ENCODE measurements around the gene LRMDA.

LRMDA gene

DNA sequence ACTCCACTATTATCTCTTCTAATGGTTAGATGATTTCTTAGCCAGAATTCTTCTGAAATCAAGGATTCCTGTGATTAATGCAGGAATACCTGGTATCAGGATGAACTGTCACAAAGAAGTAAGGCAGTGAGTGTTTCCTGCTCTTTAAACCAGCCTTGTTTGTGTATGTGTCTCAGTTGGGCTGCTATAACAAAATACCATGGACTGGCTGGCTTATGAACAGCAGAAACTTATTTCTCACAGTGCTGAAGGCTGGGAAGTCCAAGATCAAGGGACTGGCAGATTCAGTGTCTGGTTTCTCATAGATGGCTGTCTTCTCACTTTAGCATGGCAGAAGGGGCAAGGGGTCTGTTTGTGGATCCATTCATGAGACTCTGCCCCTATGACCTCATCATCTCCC is 42.7 kb downstream of the LRMDA start:
- no peak for DNase-seq (ENCODE audit: low read depth, low spot score)

DNA sequence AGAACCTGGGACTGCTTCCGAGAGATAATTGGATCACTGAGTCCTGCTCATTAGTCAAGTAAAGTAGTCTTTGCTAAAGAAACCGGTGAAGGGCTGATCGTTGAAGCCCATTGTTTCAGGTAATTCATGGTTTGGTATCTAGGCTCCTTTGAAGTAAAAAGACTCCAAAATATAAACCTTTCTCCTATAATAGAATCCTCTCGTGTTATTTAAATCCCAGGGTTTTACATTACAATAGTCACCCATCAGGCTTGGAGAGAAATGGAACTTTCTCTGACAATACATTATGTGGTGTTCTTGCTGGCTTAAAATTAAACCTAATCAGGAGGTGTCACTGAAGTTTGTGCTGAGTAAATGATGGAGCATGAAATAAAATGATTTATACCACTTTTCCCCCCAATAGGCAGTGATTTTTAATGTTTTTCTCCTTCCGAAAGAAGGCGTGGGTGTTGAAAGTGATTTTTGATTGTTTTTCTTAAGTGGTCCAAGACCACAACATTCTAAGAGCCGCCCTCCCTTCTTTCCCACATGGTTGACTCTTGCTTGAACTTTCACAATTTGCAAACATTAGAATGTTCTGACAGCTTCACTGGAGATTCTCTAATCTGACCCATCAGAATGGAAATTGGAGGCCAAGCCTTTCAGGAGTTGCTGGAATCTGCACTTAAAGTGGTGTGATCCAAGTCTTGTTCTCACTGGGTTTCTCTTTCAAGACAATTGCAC is 44.2 kb downstream of the LRMDA start:
- DNase-seq (ENCODE audit: low read depth, low spot score), result no peak

DNA sequence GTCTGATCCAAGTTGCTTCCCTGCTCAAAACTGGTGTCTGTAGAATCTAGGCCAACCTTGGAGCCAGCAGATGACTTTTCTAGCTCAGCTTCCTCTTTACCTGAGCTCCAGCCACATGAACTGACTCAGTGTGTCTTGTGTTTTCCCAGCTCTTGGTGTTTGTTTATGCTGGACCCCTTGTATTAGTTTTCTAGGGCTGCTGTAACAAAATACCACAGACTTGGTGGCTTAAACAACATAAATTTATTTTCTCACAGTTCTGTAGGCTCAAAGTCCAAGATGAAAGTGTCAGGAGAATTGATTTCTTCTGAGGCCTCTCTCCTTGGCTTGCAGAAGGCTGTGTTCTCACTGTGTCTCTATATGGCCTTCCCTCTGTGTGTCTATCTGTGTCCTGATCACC is 45.1 kb downstream of the LRMDA start:
- no peak for DNase-seq (ENCODE audit: low read depth, low spot score)

DNA sequence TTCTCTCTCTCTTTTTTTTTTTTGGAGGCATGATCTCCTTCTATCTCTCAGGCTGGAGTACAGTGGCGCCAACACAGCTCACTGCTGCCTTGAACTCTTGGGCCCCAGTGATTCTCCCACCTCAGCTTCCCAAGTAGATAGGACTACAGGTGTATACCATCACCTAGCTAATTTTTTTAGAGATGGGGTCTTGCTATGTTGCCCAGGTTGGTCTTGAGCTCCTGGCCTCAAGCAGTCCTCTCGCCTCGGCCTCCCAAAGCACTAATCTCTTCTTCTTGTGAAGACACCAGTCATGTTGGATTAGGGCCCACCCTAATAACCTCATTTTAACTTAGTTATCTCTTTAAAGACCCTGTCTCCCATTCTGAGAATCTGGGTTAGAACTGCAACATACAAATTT is 45.6 kb downstream of the LRMDA start:
- no peak for DNase-seq (ENCODE audit: low read depth, low spot score)

DNA sequence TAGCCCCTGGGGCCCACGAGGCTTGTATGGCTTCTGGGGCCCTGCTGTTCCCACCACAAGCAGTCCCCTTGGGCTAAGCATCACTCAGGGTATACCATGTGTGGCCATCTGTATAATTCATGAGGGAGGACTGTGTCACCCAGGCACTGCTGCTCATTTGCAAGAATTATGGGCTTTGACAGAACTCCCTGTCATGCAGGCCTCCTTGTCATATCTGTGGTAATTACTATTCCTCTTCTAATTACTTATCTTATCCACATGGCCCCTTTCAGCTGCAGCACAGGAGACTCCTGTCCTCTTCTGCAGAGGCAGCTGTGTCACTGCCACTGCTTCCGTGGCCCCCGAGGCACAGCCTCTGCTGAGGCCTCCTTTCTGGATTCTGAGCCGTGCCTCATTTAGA is 46.3 kb downstream of the LRMDA start:
- DNase-seq (ENCODE audit: low read depth, low spot score), result no peak

DNA sequence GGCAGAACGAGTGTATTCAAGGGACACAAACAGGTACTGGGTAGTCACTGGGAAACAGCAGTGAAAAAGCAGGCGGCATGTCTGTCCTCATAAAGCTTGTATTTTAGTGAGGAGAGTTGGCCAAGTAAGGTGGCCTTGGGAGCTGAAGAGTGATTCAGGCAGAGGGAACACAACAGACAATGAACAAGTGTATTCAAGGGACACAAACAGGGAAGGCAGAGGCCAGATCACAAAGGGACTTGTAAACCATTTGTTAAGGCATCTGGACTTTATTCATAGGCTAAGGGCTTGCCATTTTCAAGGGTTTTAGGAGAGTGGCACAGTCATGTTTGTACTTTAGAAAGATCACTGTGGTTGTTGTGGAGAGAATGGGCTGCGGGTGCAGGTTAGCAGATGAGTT is 49.0 kb downstream of the LRMDA start:
- DNase-seq (ENCODE audit: low read depth, low spot score), result no peak

DNA sequence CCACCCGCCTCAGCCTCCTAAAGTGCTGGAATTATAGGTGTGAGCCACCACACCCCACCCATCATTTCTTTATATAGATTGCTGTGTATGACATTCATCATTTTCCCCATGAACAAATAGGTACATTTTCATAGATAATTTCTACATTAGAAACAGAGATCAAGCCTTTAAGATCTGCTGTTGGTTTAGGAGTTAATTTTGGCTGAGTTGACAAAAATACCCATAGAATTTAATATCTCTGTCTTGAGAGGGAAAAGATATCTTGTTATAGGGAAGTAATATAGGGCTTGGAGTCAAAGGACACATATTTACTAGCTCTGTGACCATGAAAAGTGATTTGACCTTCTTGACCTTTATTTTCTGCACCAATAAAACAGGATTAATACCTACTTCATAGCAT is 51.8 kb downstream of the LRMDA start:
- DNase-seq (ENCODE audit: low read depth, low spot score), result no peak

DNA sequence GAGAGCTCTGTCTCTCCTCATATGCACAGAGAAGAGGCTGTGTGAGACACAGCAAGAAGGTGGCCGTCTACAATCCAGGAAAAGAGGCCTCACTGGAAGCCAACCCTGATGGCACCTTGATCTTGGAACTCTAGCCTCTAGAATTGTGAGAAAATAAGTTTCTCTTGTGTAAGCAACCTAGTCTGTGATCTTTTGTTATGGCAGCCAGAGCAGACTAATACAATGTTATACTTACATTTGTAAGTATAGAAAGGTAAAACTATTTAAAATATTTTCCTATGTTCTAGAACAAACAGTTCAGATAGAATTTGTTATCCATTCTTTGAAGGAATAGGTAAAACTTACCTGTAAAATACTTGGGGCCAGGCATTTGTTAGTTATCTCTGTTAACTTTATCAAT is 53.3 kb downstream of the LRMDA start:
- DNase-seq (ENCODE audit: low read depth, low spot score), result no peak

DNA sequence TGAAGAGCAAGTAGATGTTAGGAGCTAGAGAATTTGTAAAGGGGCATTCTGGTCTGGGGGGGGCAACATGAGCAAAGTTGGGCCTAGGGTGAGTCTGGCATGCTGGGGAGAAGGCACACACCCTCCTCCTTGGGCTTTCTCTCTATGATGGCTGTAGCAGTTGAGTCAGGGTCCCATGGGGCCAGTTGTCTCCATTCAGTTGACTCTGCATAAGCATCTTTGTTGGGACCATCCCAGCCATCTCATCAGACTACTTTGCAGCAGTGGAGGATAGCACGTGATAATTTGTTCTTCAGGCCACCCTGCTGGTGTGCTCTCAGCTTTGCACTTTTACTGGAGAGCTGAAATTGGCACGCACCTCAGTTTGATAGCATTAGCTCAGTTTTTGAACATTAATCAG is 55.2 kb downstream of the LRMDA start:
- no peak for DNase-seq (ENCODE audit: low read depth, low spot score)

DNA sequence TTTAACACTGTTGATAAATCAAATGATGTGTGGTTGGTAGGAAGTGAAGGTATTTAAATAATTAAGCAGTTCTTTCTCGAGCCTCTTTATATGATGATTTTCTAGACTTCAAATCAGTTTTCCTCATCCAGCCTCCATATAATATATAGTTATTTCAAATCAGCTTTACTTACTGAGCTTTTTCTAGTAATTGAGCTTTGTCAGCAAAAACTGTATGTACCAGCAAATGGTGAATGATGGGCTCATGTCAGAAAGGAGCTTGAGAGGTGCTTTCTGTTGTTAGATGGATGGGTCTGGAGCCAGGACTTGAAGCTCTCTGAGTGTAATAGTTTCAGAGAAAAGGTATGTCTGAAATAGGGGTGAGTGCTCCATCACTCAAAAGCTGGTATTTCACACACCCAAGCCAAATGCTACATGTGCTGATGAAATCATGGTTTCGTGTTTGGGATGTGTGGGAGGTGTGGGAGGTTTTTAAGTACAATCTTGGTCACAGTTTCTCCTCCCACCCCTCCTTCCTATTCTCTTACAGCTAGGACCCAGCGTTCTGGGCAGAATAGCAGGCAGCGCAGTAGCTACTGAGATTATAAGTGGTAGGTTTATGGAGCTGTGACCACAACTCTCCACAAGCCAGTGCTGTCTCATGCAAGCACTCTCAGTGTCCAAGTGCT is 55.8 kb downstream of the LRMDA start:
- DNase-seq (ENCODE audit: low read depth, low spot score), result no peak

DNA sequence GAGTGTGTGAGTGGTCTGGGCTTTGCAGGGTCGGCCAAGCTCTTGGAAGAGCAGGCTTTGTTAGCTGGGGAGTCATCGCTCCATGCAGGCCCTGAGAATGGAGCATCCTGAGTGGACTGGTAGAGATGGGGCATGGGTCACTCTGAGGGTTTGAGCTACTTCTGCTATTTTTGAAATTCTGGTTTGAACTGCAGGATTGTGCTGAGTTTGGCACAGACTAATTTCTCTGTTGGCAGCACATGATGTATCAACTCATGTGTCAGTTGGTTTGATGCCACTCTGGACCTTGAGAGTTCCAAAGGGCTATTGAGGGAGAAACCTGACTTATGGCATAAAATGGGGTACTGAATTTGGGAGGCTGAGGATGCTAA is 56.3 kb downstream of the LRMDA start:
- DNase-seq (ENCODE audit: low read depth, low spot score), result no peak

DNA sequence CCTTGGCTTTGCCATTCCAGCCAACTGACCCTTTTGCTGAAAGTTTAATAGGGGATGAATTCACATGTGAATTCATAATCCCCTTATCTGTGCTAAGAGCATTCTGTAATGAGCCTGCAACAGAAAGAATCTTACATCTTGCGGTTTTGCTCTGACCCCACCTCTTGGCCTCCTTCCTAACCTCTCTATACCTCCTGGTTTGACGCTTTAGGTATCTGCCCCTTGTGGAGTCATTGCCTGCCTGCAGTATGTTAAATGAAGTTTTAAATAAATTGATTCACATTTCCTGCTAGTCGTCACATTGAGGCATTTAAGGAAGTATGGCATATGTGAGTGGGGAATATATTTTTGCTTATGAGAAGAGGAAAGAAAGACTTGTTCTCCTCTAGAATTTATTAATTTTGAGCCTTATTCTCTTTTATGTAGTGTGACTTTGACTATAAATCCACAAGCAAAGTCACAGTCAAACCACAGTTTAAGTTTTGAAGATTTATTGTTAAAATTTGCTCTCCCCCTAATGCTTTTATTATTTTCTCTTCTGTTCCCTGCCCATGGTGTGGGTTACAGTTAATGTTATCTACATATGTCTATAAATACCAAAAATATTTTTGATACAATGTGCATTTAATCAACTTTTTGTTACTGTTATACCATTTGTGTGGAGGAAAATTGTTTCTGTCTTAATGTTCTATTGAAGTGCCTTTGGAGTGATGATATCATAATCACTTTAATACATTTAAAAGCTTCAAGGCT is 60.9 kb downstream of the LRMDA start:
- no peak for DNase-seq (ENCODE audit: low read depth, low spot score)

DNA sequence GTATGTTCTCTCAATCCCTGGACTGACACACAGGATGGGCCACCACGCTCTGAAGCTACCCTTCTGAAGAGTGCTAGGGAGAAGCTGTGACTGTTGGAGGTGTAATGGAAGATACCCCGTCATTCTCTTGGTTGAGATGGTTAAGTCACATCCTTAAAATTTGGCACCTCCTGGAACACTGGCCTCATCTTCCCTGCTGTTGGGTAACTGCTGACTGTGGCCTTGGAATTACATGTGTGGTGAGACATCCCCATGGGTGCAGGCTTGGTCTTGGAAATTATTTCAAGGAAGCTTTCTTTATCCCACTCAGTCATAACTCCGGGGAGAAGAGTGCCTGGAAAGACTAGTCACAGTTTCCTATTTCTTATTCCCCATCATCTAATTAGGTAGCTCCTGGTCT is 62.0 kb downstream of the LRMDA start:
- no peak for DNase-seq (ENCODE audit: low read depth, low spot score)

DNA sequence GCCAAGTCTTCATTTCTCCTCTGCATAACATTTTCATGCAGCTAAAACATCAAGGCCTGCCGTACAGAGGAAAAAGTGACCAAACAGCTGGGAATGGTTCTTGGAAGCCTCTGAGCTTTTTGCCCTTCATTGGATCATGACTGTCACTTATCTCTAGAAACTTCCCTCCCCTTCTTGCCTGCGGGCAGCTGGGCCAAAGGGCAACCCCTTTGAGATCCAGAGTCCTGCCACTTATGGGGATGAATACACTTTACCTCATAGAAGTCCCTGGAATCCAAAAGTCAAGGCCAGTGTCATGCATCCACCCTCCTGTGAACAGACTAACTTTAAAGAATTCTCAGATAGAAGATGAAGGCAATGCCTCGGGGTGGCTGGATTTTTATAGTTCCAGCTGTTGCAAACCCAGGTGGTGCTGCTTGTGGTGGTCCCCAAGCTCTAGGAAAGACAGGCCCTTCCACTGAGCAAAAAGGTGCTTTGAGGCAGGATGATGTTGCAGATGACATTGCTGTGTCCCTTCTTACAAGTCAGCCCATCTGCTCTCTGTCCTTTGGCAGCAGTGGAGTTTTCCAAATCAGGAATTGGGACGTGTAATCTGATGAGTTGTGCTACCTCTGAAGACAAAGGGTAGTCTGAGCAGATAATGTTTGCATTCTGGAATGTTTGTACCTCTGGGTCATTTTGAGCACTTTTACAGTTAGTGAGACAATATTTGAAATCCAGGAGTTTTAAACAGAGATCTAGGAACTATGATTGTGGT is 64.2 kb downstream of the LRMDA start:
- no peak for DNase-seq (ENCODE audit: low read depth, low spot score)

DNA sequence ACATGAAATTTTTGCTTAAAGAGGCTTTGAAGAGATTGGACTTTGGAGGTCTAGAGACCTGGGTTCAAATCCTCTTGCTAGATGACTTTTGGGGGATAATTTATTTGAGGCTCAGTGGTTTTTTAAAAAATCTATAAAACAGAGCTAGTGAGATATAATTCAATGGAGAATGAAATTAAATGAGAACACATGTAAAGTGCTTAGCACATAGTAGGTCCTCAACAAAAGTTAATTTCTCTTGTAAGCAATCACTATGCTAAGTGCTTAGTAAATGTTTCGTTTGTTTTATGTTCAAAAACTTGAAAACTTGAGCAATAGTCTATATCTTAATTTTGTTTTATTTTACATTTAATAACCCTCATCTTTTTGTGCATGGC is 64.8 kb downstream of the LRMDA start:
- no peak for DNase-seq (ENCODE audit: low read depth, low spot score)

DNA sequence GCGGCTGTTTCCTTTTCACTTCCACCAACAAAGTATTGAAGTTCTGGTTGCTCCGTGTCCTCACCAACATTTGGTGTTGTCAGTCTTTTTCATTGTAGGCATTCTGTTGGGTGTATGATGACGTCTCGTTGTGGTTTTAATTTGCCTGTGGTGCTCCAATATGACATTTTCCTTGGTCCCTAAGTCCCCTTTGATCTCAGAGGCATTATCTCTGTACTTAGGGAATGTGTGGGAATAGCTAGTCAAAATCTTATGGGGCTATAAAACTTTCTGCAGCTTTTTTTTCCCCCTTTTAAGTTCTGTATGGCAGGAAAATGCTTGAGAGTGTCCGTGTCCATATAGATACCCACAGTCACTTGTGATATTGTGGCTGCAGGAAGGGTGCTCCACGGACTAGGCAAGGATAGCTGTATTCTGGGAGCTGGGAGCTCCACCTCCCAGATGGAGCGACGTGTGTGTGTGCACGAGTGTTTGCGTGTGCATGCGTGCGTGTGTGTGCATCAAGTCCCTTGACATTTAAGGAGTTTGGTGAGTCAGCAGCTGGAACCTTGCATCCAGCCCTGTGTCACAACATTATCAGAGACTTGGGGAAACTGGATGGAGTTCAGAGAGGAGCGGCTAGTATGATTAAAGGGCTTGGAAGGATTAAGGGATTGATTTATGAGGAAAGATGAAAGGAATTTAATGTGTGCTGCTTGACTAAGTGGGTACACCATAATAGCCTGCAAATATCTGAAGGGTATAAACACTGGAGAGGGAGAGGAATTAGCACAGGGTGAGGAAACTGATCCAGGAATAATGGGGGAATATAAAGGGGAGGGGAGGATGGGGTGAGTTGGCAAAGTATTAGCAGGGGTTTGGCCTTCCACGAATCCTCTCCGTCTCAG is 66.8 kb downstream of the LRMDA start:
- DNase-seq (ENCODE audit: low read depth, low spot score), result no peak

DNA sequence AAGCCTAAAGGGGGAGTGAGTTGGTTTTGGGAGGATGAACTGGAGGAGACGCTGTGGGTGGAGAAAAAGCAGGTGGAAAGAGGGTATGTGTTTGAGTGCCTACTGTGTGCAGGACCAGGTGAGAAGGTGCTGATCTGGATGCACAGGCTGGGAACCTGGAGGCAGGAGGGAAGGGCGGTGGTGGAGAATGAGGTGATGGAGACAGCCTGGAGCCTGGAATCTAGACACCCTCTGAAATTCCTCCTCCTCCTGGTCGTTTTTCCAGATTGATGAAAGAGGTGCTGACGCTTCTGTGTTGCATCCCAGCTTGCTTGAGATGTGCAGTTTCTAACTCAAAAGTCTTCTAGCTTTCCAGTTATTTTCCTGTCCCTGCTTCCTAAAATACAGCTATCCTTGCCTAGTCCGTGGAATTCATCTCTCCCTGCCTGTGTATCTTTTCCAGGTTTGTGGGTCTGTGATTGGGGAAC is 67.5 kb downstream of the LRMDA start:
- DNase-seq (ENCODE audit: low read depth, low spot score), result no peak

DNA sequence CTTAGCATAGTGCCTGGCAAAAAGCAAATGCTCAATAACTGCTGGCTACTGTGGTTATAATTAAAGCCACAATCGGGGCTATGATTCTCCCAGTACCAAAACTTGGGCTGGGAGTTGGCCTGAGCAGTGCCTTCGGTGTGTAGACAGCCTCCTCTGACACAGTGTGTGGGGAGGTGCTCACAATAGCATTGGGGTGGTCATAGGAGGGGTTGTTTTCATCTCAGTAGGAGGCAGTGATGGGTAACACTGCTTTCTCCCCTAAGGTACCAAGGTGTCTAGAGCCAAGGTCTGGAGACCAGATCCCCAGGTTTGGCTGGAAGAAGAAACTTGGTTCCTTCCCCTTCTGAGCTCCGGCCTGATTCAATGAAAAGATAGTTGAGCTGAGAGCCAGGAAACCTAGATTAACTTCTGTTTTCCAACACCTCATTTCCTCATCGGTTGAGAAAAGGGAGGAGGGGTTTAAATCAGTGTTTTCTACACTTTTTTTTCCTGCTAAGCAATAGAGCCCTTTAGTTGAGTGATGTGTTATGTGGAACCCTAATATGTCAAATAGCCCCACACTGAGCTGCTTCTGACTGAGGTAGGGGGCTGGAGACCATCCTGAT is 68.2 kb downstream of the LRMDA start:
- no peak for DNase-seq (ENCODE audit: low read depth, low spot score)

DNA sequence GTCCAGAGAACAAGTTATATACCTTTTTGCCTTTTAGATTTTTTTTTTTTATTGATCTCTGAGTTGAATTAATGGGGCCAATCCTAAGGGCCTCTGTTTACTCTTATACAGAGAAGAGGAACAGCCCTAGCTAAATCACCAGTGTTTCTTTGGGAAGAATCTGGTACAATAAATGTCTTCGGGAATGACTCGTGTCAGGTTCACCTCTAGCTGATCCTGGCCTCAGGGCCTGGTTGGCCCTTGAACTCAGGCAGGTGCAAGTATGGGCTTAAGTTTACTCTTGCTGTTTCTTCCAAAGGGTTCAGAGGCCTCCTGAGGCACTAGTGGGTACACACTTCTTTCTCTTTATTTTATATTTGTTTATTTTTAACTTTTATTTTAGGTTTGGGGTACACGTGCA is 71.0 kb downstream of the LRMDA start:
- no peak for DNase-seq (ENCODE audit: low read depth, low spot score)

DNA sequence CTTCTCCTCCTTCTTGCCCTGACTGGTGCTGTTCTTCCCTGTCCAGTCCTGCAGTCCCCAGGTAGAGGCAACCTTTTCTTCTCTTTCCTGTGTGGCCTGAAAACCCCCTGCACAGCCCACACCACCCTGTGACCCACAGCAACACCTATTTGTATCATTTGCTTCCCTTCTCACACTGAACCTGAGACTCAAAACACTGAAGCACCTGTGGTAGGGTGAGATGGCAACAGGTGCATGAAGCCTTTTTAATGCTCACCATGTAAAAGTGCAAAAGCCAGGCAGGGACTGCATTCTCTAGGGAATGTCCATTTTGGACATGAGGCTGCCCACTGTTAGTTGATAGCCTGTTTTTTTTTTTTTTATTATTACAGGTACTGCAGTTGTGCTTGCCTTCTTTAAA is 71.4 kb downstream of the LRMDA start:
- no peak for DNase-seq (ENCODE audit: low read depth, low spot score)

DNA sequence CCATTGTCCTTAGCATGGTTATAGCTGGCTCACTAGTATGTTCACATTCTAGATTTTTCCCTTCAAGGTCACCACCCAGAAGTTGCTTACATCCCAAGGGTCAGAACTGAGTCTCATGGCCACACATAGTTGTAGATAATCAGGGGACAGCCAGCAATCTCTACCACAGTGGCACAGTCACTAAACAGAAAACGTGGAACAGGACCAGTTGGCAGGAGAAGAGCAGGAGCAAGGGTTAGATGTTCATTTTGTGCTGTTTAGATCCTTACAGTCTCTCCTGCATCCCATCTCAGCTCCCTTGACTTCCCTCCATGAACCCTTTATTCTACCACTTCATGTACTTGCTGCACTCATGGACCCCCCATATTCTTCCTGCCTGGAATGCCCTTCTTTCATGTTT is 73.9 kb downstream of the LRMDA start:
- DNase-seq (ENCODE audit: low read depth, low spot score), result no peak

All from brain pericyte (primary cell).